Liver (tissue), 9 donors: ENCODE results near the gene PALLD. TPM values are rescaled to one million over a fixed set of nuclear protein-coding genes. Genes with fewer than 3 reads are reported as not detected.

Experiments
- DNase-seq: peaks from one replicate; pipeline ENCODE4 v3.0.0-alpha.2; 2017; ENCODE audit warnings: low spot score
- H3K27ac ChIP-seq, 2 donors: one replicate each; pipeline ENCODE4 v1.7.0; 2013; ENCODE audit warnings: inconsistent platforms in 2 of 2, low read length in 2 of 2, control low read depth in 1 of 2, low read depth in 1 of 2, mild to moderate bottlenecking in 1 of 2
- H3K27me3 ChIP-seq, 4 donors: one replicate each; pipeline versions ENCODE4 v1.6.1 to v1.7.0; 2013; ENCODE audit warnings: low read length in 3 of 4, inconsistent platforms in 1 of 4, mild to moderate bottlenecking in 1 of 4, moderate library complexity in 1 of 4; ENCODE audit not compliant: control insufficient read depth in 4 of 4, insufficient read depth in 4 of 4
- H3K36me3 ChIP-seq, 4 donors: one replicate each; pipeline versions ENCODE4 v1.6.1 to v1.7.0; 2013; ENCODE audit warnings: low read length in 3 of 4, mild to moderate bottlenecking in 3 of 4, low read depth in 1 of 4, moderate library complexity in 1 of 4; ENCODE audit not compliant: control insufficient read depth in 4 of 4, insufficient read depth in 3 of 4
- H3K4me1 ChIP-seq, 4 donors: one replicate each; pipeline versions ENCODE4 v1.6.1 to v1.7.0; 2013; ENCODE audit warnings: low read length in 3 of 4, mild to moderate bottlenecking in 3 of 4, moderate library complexity in 1 of 4; ENCODE audit not compliant: control insufficient read depth in 4 of 4, insufficient read depth in 4 of 4
- H3K4me3 ChIP-seq, 3 donors: one replicate each; pipeline versions ENCODE4 v1.6.1 to v1.7.0; 2013; ENCODE audit warnings: low read length in 3 of 3, control low read depth in 1 of 3, low read depth in 1 of 3, mild to moderate bottlenecking in 1 of 3
- H3K9ac ChIP-seq, 2 donors: one replicate each; pipeline ENCODE4 v1.7.0; 2013; ENCODE audit warnings: low read length in 2 of 2, mild to moderate bottlenecking in 2 of 2, moderate library complexity in 2 of 2, control low read depth in 1 of 2, low read depth in 1 of 2
- H3K9me3 ChIP-seq, 4 donors: one replicate each; pipeline versions ENCODE4 v1.6.1 to v1.7.0; 2013; ENCODE audit warnings: low read length in 3 of 4; ENCODE audit not compliant: control insufficient read depth in 4 of 4
- EGR1 ChIP-seq, 2 donors: IDR thresholded peaks; 2 replicates each; pipeline ENCODE4 v1.6.1; 2016 to 2018; ENCODE audit warnings: antibody characterized with exemption in 2 of 2, low read depth in 2 of 2
- FOXA1 ChIP-seq: IDR thresholded peaks from 2 replicates; pipeline ENCODE4 v1.6.1; 2016; ENCODE audit warnings: antibody characterized with exemption
- FOXA2 ChIP-seq: IDR thresholded peaks from 2 replicates; pipeline ENCODE4 v1.6.1; 2016; ENCODE audit warnings: antibody characterized with exemption
- HNF4A ChIP-seq, 2 donors: conservative IDR thresholded peaks; 2 replicates each; pipeline ENCODE4 v1.6.1; 2016; ENCODE audit warnings: antibody characterized with exemption in 2 of 2, mild to moderate bottlenecking in 2 of 2
- HNF4G ChIP-seq: IDR thresholded peaks from 2 replicates; pipeline ENCODE4 v1.6.1; 2016; ENCODE audit warnings: antibody characterized with exemption
- JUND ChIP-seq, 2 donors: IDR thresholded peaks; 2 replicates each; pipeline ENCODE4 v1.6.1; 2016; ENCODE audit warnings: antibody characterized with exemption in 2 of 2
- NR2F2 ChIP-seq: IDR thresholded peaks from 2 replicates; pipeline ENCODE4 v1.6.1; 2016; ENCODE audit warnings: antibody characterized with exemption
- RAD21 ChIP-seq, 2 donors: IDR thresholded peaks; 2 replicates each; pipeline ENCODE4 v1.6.1; 2016; ENCODE audit warnings: antibody characterized with exemption in 2 of 2, mild to moderate bottlenecking in 2 of 2
- REST ChIP-seq: IDR thresholded peaks from 2 replicates; pipeline ENCODE4 v1.6.1; 2016; ENCODE audit warnings: antibody characterized with exemption, mild to moderate bottlenecking
- RXRA ChIP-seq, 2 donors: IDR thresholded peaks; 2 replicates each; pipeline ENCODE4 v1.6.1; 2017 to 2018; ENCODE audit warnings: antibody characterized with exemption in 2 of 2, mild to moderate bottlenecking in 1 of 2
- SP1 ChIP-seq: IDR thresholded peaks from 2 replicates; pipeline ENCODE4 v1.6.1; 2018; ENCODE audit warnings: antibody characterized with exemption, mild to moderate bottlenecking
- TAF1 ChIP-seq: conservative IDR thresholded peaks from 2 replicates; pipeline ENCODE4 v1.6.1; 2016; ENCODE audit warnings: antibody characterized with exemption, mild to moderate bottlenecking
- YY1 ChIP-seq: IDR thresholded peaks from 2 replicates; pipeline ENCODE4 v1.6.1; 2016; ENCODE audit warnings: antibody characterized with exemption, mild to moderate bottlenecking
- ZBTB33 ChIP-seq: IDR thresholded peaks from 2 replicates; pipeline ENCODE4 v1.6.1; 2016; ENCODE audit warnings: antibody characterized with exemption
- WGBS: extraction: QIAGEN DNeasy Blood & Tissue Kit; methylation state at CpG from one replicate; pipeline ENCODE4 v1.1.7; 2013; 5-methylcytosine and 5-hydroxymethylcytosine counted together
- polyA plus RNA-seq, 2 donors: library from polyadenylated mRNA; stranded (reverse) in 1 of 2; unstranded in 1 of 2; fragments of 200-250 nt in 1 of 2; fragments of >200 nt in 1 of 2; fragmentation: Nextera tagmentation in 1 of 2; extraction: Ambion mirVana in 1 of 2; gene quantifications; one replicate each; pipeline versions ENCODE4 v1.2.1 to v1.2.3, GENCODE V29; 2013 to 2015
- total RNA-seq, 2 donors: library from RNA; depleted of rRNA; stranded (reverse); fragments of >200 nt; gene quantifications; one replicate each; pipeline ENCODE4 v1.2.3, GENCODE V29; 2014
- TF ChIP-seq, protein P1 (sequence below): IDR thresholded peaks from 2 replicates; pipeline ENCODE4 v1.6.1; 2016; ENCODE audit warnings: antibody characterized with exemption
- TF ChIP-seq, protein P2 (sequence below): fragments of 150-350 bp; IDR thresholded peaks from 2 replicates; pipeline ENCODE4 v1.5.1; 2017; ENCODE audit warnings: improper control_type of control experiment, low read depth, low read length; ENCODE audit not compliant: missing input control
- TF ChIP-seq, protein P3 (sequence below): IDR thresholded peaks from 2 replicates; pipeline ENCODE4 v1.6.1; 2016; ENCODE audit warnings: antibody characterized with exemption
- donor health status: healthy.
- donor health status: healthy.
- donor health status: healthy.
- donor health status: healthy.
- donor health status: healthy.

PALLD gene
- total and polyA plus RNA-seq, 4 donors: 9.0 to 26.3 (median 14.7) TPM

DNA sequence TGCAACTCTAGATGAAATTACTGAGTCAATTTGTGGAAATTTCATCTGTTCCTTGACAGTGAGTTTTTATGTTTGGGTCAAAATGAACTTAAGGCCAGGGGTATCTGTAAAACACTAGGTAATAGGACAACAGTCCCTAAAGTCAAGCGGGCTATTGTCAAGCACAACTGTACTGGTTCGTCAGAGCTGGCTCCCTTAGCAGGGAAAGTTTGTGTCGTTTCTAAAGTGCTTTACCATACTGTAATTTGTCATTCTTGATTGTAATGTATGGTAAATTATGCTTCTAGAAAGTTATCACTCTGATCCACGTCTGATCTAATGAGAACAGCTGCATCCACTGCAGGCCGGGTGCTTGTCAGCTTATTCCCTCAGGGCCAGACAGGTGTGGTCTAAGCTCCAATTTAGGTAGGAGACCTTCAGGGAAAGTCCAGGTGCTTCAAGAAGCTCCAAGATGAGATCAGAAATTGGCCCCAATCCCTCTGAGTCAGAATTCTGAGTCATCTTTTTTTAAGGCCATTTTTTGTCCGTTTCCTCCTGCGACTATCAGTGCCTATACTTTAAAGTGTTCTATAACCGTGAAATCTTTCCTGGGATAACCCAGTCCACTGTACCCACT lies 92.2 kb downstream of the PALLD start:
- no peaks in the 10 kb centered on the region for H3K27me3 ChIP-seq
- 82% methylated on average over 8 of the region's 8 CpGs for WGBS
- H3K36me3 ChIP-seq: no peaks in the 10 kb centered on the region
- no peak overlapping the region for H3K27ac ChIP-seq
- H3K4me1 ChIP-seq: no peaks in the 10 kb centered on the region
- no peak overlapping the region for H3K9ac ChIP-seq
- H3K9me3 ChIP-seq: no peaks in the 10 kb centered on the region
- no peak overlapping the region for H3K4me3 ChIP-seq
- DNase-seq: no peak
- no peak for TF ChIP-seq YY1
- no peak for TF ChIP-seq RXRA (IDR thresholded peaks at IDR 0.05)
- no peak for TF ChIP-seq REST
- TF ChIP-seq RAD21 (IDR thresholded peaks at IDR 0.05): no peak
- no peak for TF ChIP-seq NR2F2
- TF ChIP-seq, protein P1, sequence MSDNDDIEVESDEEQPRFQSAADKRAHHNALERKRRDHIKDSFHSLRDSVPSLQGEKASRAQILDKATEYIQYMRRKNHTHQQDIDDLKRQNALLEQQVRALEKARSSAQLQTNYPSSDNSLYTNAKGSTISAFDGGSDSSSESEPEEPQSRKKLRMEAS: no peak
- no peak for TF ChIP-seq SP1
- no peak for TF ChIP-seq JUND (IDR thresholded peaks at IDR 0.05)
- TF ChIP-seq HNF4G: no peak
- no peak for TF ChIP-seq FOXA2
- TF ChIP-seq, protein P2, sequence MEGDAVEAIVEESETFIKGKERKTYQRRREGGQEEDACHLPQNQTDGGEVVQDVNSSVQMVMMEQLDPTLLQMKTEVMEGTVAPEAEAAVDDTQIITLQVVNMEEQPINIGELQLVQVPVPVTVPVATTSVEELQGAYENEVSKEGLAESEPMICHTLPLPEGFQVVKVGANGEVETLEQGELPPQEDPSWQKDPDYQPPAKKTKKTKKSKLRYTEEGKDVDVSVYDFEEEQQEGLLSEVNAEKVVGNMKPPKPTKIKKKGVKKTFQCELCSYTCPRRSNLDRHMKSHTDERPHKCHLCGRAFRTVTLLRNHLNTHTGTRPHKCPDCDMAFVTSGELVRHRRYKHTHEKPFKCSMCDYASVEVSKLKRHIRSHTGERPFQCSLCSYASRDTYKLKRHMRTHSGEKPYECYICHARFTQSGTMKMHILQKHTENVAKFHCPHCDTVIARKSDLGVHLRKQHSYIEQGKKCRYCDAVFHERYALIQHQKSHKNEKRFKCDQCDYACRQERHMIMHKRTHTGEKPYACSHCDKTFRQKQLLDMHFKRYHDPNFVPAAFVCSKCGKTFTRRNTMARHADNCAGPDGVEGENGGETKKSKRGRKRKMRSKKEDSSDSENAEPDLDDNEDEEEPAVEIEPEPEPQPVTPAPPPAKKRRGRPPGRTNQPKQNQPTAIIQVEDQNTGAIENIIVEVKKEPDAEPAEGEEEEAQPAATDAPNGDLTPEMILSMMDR: no peak
- TF ChIP-seq, protein P3, sequence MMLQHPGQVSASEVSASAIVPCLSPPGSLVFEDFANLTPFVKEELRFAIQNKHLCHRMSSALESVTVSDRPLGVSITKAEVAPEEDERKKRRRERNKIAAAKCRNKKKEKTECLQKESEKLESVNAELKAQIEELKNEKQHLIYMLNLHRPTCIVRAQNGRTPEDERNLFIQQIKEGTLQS: no peak
- no peak for TF ChIP-seq TAF1
- TF ChIP-seq HNF4A (conservative IDR thresholded peaks at IDR 0.05): no peak

- Histone ChIP-seq H3K36me3 (no peaks in the 10 kb centered on the region), H3K27me3 (no peaks in the 10 kb centered on the region), H3K9me3 (no peaks in the 10 kb centered on the region), H3K4me1 (no peaks in the 10 kb centered on the region), H3K4me3 (no peak overlapping the region), H3K27ac (no peak overlapping the region), H3K9ac (no peak overlapping the region)
- 73% methylated on average over 1 of the region's 1 CpG for WGBS
- DNase-seq: no peak
- TF ChIP-seq SP1 (no peak), EGR1 (IDR thresholded peaks at IDR 0.05; ENCODE audit: low read depth in 2 of 2) (no peak), ZBTB33 (no peak), REST (no peak), RAD21 (IDR thresholded peaks at IDR 0.05) (no peak), FOXA1 (no peak), YY1 (no peak), HNF4A (conservative IDR thresholded peaks at IDR 0.05) (no peak), RXRA (IDR thresholded peaks at IDR 0.05) (no peak), FOXA2 (no peak)
- TF ChIP-seq, protein P2: no peak
- TF ChIP-seq, protein P3: no peak
- TF ChIP-seq, protein P1: no peak
Observed at GRCh38 chr4:168592676-168593075, 95.8 kb downstream of the PALLD start.
